HG03095 (cell line): ENCODE results near the gene DESI2.

Experiments
- ATAC-seq: cut with Tn5 transposase; IDR thresholded peaks from one replicate; pipeline ENCODE4 v1.9.1; 2021; ENCODE audit warnings: moderate library complexity; ENCODE audit not compliant: unreplicated experiment

Gene DESI2

DNA sequence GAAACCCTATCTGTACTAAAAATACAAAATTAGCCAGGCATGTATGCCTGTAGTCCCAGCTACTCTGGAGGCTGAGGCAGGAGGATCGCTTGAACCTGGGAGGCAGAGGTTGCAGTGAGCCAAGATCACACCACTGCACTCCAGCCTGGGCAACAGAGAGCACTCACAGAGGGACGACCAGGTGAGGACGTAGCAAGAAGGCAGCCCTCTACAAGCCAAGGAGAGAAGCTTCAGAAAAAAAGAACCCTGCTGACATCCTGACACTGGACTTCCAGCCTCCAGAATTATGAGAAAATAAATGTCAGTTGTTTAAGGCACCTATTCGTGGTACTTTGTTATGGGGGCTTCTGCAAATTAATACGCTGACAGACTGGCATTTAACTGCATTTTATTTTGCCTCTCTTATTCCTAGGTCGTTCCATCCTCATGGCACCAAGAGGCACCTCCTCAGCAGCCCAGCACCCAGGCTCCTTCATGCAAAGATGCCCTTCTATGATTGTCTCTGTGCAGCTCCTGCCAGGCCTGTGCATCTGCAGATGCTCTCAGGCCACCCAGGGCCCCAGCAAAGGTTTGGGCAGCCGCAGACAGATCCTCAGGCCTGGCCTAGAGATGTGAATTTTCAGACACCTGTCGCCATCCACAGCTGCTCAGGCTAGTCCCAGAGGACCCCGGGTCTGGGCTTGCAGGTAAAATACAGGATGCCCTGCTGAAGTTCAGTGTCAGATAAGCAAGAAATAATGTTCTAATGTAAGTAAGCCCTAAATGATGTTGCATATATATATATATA, 96.5 kb downstream of the DESI2 start:
- ATAC-seq: no peak

DNA sequence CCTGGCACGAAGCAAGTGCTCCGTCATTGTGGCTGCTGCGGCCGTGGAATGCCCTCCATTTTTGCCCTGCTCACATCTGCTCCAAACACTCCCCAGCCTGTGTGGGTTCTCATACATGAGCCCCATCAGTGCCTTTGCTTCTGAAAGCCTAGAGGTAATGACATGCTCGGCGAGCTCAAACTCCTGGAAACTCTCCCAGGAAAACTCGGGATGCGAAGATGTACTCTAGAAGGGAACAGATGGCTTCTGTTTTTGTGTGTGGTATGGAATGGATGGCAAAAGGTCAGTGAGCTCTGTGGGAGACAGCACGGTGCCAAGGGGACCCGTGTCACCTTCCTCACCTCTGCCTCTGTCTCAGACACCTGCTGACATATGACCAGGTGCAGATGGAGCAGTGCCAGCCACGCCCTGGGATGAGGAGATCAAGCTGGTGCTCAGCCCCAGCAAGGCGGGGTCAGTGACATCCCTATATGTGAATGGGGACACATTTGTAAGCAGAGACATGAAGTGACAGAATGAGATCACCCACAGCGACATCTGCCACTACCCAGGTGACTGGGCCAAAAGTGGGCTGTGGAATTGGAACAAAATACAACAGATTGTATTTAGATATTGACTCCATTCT, 98.5 kb downstream of the DESI2 start:
- ATAC-seq: no peak

DNA sequence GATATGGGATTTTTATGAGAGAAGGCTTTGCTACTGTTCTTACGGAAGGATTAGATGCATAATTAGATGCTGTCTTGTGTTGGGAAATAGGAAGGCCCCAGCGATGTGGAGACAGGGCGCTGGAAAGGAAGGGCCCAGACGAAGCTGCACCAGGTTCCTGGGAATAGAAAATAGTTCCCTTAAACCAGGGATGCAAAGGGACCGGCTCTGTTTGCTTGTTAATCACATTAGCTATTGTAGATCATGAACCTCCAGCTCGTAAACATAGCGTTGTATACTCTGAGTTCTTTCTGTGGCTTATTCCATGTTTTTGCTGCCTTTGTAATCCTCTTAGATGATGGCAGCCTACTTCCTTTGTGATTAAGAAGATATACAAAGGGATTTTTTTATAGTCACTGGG, 102.7 kb downstream of the DESI2 start:
- no peak for ATAC-seq

DNA sequence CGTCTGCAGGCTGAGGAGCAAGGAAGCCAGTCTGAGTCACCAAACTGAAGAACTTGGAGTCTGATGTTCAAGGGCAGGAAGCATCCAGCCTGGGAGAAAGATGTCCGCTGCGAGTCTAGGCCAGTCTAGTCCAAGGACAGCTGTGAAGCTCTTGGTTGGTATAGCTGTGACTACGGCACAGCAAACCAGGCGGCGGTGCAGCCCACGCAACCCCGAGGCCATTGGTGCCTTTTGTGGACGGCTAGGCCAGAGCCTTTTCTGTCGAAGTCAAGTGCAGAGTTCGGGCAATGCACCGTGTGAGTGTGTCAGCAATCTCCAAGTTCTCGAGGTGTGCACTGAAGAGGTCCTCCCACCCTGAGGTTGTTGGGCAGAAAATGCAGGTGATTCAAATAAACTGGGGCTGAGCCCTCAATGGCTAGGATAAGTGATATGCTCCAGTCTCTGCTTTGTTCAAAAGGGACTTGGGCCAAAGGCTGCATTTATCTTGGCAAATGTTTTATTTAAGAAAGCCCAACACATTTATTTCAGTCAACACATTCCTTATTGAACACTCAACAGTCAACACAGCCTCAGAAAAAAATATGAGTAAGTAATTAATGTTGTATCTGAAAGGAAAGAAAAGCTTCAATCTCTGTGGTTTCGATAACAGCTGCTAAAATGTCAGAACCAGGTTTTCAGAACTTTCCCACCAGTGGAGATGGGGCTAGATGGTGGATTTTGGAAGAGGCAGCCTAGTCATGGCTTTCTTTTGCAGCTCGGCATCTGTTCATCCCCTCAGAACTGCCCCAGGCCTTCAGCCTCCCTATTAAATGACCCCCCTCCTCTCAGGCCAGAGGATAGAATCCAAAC, 104.4 kb downstream of the DESI2 start:
- ATAC-seq: no peak
